HG03108 (cell line): ENCODE data around the gene POU2F1.

ENCODE experiments used
- ATAC-seq: cut with Tn5 transposase; IDR thresholded peaks from one replicate; pipeline ENCODE4 v1.9.1; 2021; ENCODE audit warnings: moderate library complexity; ENCODE audit not compliant: unreplicated experiment

The POU2F1 gene

GRCh38 chr1:167220537-167221125 lies at the start of gene POU2F1:
Gene POU2F1 (plus strand): TSS chr1:167220886. CDS start chr1:167220898, 12 bp downstream.
- ATAC-seq = peak; percentile 50

GRCh38 chr1:167171286-167171929 lies 49.3 kb upstream of the POU2F1 start:
- no peak for ATAC-seq

- no peak for ATAC-seq
Measured at GRCh38 chr1:167173516-167174184, 47.0 kb upstream of the POU2F1 start.

GRCh38 chr1:167175901-167176300 lies 44.8 kb upstream of the POU2F1 start:
- ATAC-seq = no peak

- ATAC-seq = no peak
Measured at GRCh38 chr1:167178831-167179230, 41.9 kb upstream of the POU2F1 start.

GRCh38 chr1:167182571-167183320 lies 37.9 kb upstream of the POU2F1 start:
- ATAC-seq = no peak

GRCh38 chr1:167184081-167184480 lies 36.6 kb upstream of the POU2F1 start:
- no peak for ATAC-seq

- ATAC-seq = no peak
Measured at GRCh38 chr1:167185062-167185461, 35.6 kb upstream of the POU2F1 start.

GRCh38 chr1:167185974-167186657 lies 34.6 kb upstream of the POU2F1 start:
- ATAC-seq = no peak

GRCh38 chr1:167186771-167187170 lies 33.9 kb upstream of the POU2F1 start:
- no peak for ATAC-seq

- no peak for ATAC-seq
Measured at GRCh38 chr1:167190747-167191237, 29.9 kb upstream of the POU2F1 start.

GRCh38 chr1:167191958-167192357 lies 28.7 kb upstream of the POU2F1 start:
- ATAC-seq = no peak

- no peak for ATAC-seq
Measured at GRCh38 chr1:167194182-167194581, 26.5 kb upstream of the POU2F1 start.

- no peak for ATAC-seq
Measured at GRCh38 chr1:167196166-167196565, 24.5 kb upstream of the POU2F1 start.

GRCh38 chr1:167197236-167197635 lies 23.4 kb upstream of the POU2F1 start:
- no peak for ATAC-seq

- ATAC-seq = no peak
Measured at GRCh38 chr1:167197692-167198091, 23.0 kb upstream of the POU2F1 start.

GRCh38 chr1:167198518-167199133 lies 22.1 kb upstream of the POU2F1 start:
- ATAC-seq = no peak

- no peak for ATAC-seq
Measured at GRCh38 chr1:167199656-167200055, 21.0 kb upstream of the POU2F1 start.

- no peak for ATAC-seq
Measured at GRCh38 chr1:167200272-167200671, 20.4 kb upstream of the POU2F1 start.

- ATAC-seq = no peak
Measured at GRCh38 chr1:167200749-167201148, 19.9 kb upstream of the POU2F1 start.
